Measurements from ENCODE around the gene BCAP31.

BCAP31 gene

DNA sequence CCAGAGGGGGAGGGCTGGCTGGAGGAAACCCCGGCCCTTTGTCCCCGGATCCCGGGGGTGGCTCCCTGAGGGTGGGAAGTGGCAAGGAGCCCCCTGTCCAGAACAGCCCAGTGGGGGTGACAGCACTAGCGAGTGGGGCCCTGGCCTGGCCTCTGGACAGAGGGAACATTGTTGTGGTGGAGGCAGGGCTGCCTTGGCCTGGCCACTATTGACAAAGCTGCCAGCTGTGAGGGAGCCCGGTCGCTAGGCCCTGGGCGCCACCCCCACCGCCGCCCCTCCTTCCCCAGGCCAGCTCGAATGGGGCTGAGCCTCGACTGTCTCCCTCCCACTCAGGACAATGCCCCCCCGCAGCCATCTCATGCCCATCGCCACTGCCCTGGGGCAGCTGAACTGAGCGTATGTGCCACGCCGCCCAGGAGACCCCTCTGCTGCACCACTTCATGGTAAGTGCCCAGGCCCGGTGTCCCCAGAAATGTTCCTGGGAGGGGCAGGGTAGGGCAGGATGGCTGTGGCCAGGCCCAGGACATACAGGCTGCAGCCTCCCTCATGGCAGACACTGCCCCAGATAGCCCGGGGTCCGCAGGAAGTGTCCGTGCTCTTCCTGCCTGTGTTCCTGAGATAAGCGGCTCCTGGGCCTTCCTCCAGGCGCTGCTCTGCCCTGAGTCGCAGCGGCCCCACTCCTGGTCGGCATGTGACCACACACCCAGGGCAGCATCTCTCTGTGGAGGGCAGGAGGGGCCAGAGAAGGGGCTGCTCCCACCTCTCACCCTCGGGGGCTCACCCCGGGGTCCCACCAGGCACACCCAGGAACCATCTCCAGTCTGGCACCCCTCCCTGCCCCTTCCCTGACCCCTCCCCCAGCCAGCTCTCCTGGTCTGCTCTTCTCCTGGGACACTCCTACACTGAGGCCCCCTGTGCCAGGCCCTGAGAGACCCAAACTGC is 41.2 kb upstream of the BCAP31 start:
- peak overlapping the region; percentile 61 for H3K4me3 ChIP-seq (ENCODE audit: low read length)
- TF ChIP-seq, protein P1, sequence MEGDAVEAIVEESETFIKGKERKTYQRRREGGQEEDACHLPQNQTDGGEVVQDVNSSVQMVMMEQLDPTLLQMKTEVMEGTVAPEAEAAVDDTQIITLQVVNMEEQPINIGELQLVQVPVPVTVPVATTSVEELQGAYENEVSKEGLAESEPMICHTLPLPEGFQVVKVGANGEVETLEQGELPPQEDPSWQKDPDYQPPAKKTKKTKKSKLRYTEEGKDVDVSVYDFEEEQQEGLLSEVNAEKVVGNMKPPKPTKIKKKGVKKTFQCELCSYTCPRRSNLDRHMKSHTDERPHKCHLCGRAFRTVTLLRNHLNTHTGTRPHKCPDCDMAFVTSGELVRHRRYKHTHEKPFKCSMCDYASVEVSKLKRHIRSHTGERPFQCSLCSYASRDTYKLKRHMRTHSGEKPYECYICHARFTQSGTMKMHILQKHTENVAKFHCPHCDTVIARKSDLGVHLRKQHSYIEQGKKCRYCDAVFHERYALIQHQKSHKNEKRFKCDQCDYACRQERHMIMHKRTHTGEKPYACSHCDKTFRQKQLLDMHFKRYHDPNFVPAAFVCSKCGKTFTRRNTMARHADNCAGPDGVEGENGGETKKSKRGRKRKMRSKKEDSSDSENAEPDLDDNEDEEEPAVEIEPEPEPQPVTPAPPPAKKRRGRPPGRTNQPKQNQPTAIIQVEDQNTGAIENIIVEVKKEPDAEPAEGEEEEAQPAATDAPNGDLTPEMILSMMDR (conservative IDR thresholded peaks at IDR 0.05; ENCODE audit: low read length), result no peak

DNA sequence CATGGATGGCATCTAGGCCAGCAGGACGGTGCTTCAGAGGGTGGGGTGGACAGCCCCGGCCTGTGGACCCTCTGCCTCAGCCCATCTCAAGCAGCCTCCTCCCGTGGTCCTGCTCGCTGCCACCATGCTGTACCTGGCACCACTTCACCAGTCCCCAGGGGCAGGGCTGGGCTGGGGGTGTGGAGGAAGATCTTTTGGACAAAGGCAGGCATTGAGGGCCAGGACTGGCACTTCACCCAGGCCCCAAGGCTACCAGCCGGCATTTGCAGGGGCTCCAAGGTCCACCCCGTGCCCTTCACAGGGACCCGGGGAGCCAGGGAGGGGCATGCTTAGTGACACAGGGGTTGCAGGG is 40.6 kb upstream of the BCAP31 start:
- DNase-seq (ENCODE audit: low read depth), result no peak
- TF ChIP-seq, protein P1 (conservative IDR thresholded peaks at IDR 0.05; ENCODE audit: low read length), result no peak
- H3K4me3 ChIP-seq (ENCODE audit: low read length), result peak overlapping the region; percentile 61

More for the DNA sequence above, 41.2 kb upstream of the BCAP31 start:
- DNase-seq (ENCODE audit: low read depth), result no peak

DNA sequence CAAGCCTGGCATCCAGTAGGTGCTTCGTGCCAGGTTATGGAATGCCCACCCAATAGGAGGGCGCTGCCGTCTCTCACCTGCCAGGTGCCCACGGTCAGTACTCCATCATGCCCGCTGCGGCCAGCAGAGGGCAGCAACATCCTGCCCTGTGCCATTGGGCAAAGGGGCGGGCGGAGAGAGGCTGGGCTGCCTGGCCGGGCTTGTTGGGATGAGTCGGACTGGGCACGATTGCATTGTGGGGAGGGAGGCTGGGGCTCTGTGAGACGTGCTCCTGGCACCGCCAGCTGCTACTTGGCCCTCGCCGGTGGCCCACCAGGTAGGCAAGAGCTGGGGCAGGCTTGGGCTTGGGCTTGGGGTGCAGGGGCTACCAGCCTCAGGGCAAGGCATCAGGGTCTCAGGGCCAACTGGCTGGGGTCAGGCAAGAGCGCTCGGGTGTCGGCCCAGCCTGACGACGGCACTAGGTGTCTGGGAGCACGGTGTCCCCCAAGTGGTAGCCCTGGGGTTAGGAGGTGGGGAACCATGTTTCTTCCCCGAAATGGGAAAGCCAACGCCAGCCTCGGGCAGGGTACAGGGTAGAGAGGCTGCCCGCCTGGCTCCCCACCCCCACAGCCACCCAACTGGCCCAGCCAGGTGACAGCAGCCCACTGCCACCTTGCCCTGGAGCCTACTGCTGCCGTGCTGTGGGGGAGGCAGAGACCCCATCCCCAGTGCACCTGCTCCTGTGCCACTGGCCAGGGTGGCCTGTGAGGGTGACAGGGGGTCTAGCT is 40.0 kb upstream of the BCAP31 start, which contains the start of gene PLXNB3:
Gene PLXNB3 (plus strand): TSS at position 261 of the 767 bp plus-strand sequence. CDS start 1,287 bp downstream, outside the sequence.
- peak within 1 kb of the TSS; percentile 61 for H3K4me3 ChIP-seq (ENCODE audit: low read length)
- peak; percentile 72 for DNase-seq (ENCODE audit: low read depth)
- TF ChIP-seq, protein P1 (conservative IDR thresholded peaks at IDR 0.05; ENCODE audit: low read length), result peak; percentile 70

DNA sequence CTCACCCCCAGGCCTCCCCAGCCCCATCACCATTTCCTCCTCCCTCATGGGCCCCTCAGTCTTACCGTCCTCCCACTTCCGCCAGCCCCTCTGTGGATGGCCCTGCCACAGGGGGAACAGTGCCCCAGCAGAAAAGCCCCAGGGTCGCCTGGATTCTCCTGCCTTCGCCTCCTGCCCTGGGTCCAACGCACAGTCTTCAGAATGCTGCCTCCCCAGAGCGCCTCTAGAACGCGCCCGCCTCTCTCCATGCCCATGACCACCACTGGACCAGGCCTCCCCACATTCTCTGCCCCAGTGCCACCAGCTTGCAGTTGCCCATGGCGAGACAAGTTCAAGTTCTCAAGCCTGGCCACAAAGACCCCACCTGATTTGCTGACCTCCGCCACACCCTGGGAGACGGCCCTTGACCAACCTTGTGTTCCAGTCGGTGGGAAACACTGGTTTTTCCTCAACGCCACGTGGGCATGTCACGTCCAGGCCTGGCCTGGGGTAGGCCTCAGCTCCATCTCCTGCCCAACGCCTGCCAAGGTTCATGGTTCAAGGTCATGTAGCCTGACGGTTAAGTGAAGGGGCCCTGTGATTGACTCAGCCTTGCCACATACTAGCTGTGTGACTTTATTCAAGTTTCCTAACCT is 39.2 kb upstream of the BCAP31 start:
- TF ChIP-seq, protein P1 (conservative IDR thresholded peaks at IDR 0.05; ENCODE audit: low read length), result no peak
- no peak overlapping the region for H3K4me3 ChIP-seq (ENCODE audit: low read length)
- DNase-seq (ENCODE audit: low read depth), result no peak

DNA sequence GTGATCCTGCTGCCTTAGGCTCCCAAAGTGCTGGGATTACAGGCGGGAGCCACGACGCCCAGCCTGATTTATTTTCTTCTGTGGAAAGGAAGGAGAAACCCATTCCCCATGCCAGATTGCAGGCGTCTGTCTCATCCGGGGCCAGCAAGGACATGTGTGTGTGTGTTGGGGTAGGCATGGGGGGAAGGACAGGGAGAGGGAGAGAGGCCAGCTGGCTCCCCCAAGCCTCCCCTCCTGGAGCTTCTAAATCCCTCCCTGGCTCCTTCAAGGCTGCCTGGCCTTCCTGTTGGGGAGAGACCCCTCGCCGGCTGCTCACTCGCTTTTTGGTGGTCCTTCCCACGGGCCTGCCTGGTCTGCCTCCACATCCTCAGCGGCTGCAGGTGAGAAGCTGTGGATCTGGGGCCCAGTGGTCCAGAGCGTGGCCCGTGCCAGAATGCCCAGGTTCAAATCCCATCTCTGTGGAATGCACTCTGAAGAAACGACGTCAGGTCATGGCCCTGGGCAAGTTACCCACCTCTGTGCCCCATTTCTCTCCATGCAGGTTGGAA is 38.5 kb upstream of the BCAP31 start:
- DNase-seq (ENCODE audit: low read depth), result no peak
- TF ChIP-seq, protein P1 (conservative IDR thresholded peaks at IDR 0.05; ENCODE audit: low read length), result no peak
- H3K4me3 ChIP-seq (ENCODE audit: low read length), result no peak overlapping the region

DNA sequence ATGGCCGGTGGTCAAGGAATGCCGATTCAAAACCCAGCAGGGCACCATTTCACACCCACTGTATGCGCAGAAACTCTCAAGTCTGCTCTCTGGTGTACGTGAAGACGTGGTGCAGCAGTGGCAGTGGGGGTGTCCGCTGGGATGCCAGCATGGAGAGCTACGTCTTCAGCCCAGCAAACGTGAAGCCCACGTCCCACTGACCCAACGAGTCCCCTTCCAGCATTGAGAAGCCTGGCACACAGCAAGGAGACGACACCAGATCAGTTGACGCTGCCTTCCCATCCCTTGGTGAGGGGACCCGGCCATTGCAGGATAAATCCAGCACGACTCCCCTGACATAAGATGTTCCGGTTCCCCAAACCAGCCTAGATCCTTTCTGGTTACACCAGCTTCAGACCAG is 37.7 kb upstream of the BCAP31 start:
- DNase-seq (ENCODE audit: low read depth), result no peak

More for the DNA sequence above, 37.7 kb upstream of the BCAP31 start:
- no peak overlapping the region for H3K4me3 ChIP-seq (ENCODE audit: low read length)
- TF ChIP-seq, protein P1 (conservative IDR thresholded peaks at IDR 0.05; ENCODE audit: low read length), result no peak
